Measurements from ENCODE around the gene AFF1. TPM values are rescaled to one million over a fixed set of nuclear protein-coding genes. Genes with fewer than 3 reads are reported as not detected.
"Not testable (repeated sequence)": the region's sequence is repeated elsewhere in the genome, so short reads cannot be mapped to it uniquely, and the experiment has no call there.

The AFF1 gene
- total RNA-seq, 4 donors from 2014 or later = 105 to 152 (median 111) TPM

- H3K9me3 ChIP-seq = no peaks in the 10 kb centered on the region
- no peak for DNase-seq (ENCODE audit: low spot score in 2 of 2)
- WGBS, 2 donors = 88 to 91% methylated on average over 3 of the region's 3 CpGs
- H3K4me1 ChIP-seq = peaks cover 0 to 84% (median 50%) of the 10 kb centered on the region in 4 donors
- H3K27ac ChIP-seq = peak overlapping the region in 2 of 4 donors; percentile 75 to 83
- TF ChIP-seq, protein P1, sequence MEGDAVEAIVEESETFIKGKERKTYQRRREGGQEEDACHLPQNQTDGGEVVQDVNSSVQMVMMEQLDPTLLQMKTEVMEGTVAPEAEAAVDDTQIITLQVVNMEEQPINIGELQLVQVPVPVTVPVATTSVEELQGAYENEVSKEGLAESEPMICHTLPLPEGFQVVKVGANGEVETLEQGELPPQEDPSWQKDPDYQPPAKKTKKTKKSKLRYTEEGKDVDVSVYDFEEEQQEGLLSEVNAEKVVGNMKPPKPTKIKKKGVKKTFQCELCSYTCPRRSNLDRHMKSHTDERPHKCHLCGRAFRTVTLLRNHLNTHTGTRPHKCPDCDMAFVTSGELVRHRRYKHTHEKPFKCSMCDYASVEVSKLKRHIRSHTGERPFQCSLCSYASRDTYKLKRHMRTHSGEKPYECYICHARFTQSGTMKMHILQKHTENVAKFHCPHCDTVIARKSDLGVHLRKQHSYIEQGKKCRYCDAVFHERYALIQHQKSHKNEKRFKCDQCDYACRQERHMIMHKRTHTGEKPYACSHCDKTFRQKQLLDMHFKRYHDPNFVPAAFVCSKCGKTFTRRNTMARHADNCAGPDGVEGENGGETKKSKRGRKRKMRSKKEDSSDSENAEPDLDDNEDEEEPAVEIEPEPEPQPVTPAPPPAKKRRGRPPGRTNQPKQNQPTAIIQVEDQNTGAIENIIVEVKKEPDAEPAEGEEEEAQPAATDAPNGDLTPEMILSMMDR (IDR thresholded peaks at IDR 0.05) = no peak
- TF ChIP-seq EP300 (IDR thresholded peaks at IDR 0.05) (no peak), POLR2A (IDR thresholded peaks at IDR 0.05) (no peak)
- H3K4me3 ChIP-seq = no peak overlapping the region
- H3K36me3 ChIP-seq = no peaks in the 10 kb centered on the region
- H3K27me3 ChIP-seq = no peaks in the 10 kb centered on the region
These were observed 145.7 kb downstream of the AFF1 start for GRCh38 chr4:87080462-87080861.

DNA sequence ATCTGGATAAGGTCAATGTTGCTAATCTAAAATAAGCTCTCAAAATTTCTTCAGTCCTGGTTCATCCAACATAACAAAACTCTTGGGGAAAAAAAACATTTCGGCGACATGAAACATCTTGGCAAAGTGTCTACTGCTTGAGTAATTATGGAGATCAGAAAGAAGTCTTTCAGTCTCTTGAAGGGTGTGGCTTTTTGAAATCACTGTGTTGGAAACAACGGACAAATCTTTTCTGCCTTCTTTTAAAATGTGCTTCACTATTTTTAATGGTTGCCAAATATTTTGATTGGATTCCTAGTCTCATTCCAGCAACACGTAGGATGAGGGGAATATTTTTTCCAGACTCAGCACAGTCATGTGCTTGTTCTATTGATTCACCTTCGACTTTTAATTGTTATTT is 147.0 kb downstream of the AFF1 start:
- 20 to 21% methylated on average over 5 of the region's 5 CpGs for WGBS, 2 donors
- H3K4me3 ChIP-seq = no peak overlapping the region
- H3K27ac ChIP-seq = peak overlapping the region in 3 of 4 donors; percentile 23 to 83 (median 62)
- H3K4me1 ChIP-seq = peaks cover 0 to 70% (median 44%) of the 10 kb centered on the region in 4 donors
- TF ChIP-seq POLR2A (IDR thresholded peaks at IDR 0.05) (no peak), EP300 (IDR thresholded peaks at IDR 0.05) (peak in 1 of 2 donors; percentile 67)
- TF ChIP-seq, protein P1 (IDR thresholded peaks at IDR 0.05) = no peak
- no peak for DNase-seq (ENCODE audit: low spot score in 2 of 2)
- H3K27me3 ChIP-seq = no peaks in the 10 kb centered on the region
- peaks cover 0 to 11% (median 0%) of the 10 kb centered on the region in 3 donors for H3K36me3 ChIP-seq
- H3K9me3 ChIP-seq = no peaks in the 10 kb centered on the region

- not testable (repeated sequence) for H3K27me3 ChIP-seq; H3K4me3 ChIP-seq; DNase-seq (ENCODE audit: low spot score in 2 of 2); H3K9me3 ChIP-seq; H3K27ac ChIP-seq
- peaks cover 0 to 24% (median 4%) of the 10 kb centered on the region in 3 donors for H3K36me3 ChIP-seq
- 96 to 99% methylated on average over 11 of the region's 11 CpGs for WGBS, 2 donors
- H3K4me1 ChIP-seq = peaks cover 0 to 62% (median 13%) of the 10 kb centered on the region in 4 donors
These were observed 150.9 kb downstream of the AFF1 start for GRCh38 chr4:87085732-87086131.

- no peak overlapping the region for H3K4me3 ChIP-seq
- H3K27ac ChIP-seq = no peak overlapping the region
- H3K4me1 ChIP-seq = peaks cover 0 to 57% (median 13%) of the 10 kb centered on the region in 4 donors
- no peaks in the 10 kb centered on the region for H3K27me3 ChIP-seq
- 95 to 96% methylated on average over 12 of the region's 12 CpGs for WGBS, 2 donors
- no peaks in the 10 kb centered on the region for H3K9me3 ChIP-seq
- TF ChIP-seq POLR2A (IDR thresholded peaks at IDR 0.05) = no peak
- H3K36me3 ChIP-seq = peaks cover 0 to 24% (median 4%) of the 10 kb centered on the region in 3 donors
- DNase-seq (ENCODE audit: low spot score in 2 of 2) = no peak
These were observed 151.5 kb downstream of the AFF1 start for GRCh38 chr4:87086143-87086805.

DNA sequence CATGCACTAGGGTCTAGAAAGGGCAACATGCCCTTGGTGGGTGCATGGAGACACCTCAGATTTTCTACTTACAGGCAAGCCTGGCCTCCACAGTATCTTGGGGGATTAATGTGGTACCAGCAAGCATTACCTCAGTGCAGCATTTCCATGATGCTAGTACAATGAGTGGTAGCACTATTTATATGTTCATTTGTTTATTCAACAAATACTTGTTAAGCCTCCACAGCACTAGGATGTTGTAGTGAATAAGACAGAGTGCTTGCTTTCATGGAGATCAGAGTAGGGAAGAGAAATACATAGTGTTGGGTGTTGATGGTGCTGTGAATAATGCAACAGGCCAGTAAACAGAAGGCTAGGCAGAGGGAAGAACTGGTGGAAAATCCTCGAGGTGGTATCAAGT is 152.2 kb downstream of the AFF1 start:
- Histone ChIP-seq H3K27me3 (no peaks in the 10 kb centered on the region), H3K27ac (peak overlapping the region in 1 of 4 donors; percentile 45), H3K4me3 (no peak overlapping the region), H3K4me1 (peaks cover 0 to 54% (median 12%) of the 10 kb centered on the region in 4 donors), H3K9me3 (no peaks in the 10 kb centered on the region), H3K36me3 (peaks cover 0 to 29% (median 8%) of the 10 kb centered on the region in 3 donors)
- WGBS, 2 donors = 38 to 63% methylated on average over 1 of the region's 1 CpG
- TF ChIP-seq, protein P1 (IDR thresholded peaks at IDR 0.05) = no peak
- TF ChIP-seq EP300 (IDR thresholded peaks at IDR 0.05) (no peak), POLR2A (IDR thresholded peaks at IDR 0.05) (no peak)
- no peak for DNase-seq (ENCODE audit: low spot score in 2 of 2)

GRCh38 chr4:87087420-87087819 is 152.6 kb downstream of the AFF1 start:
- TF ChIP-seq, protein P1 (IDR thresholded peaks at IDR 0.05) = no peak
- TF ChIP-seq EP300 (IDR thresholded peaks at IDR 0.05) = no peak
- TF ChIP-seq POLR2A (IDR thresholded peaks at IDR 0.05) = no peak
- peaks cover 0 to 32% (median 8%) of the 10 kb centered on the region in 3 donors for H3K36me3 ChIP-seq
- no peaks in the 10 kb centered on the region for H3K27me3 ChIP-seq
- no peaks in the 10 kb centered on the region for H3K9me3 ChIP-seq
- DNase-seq (ENCODE audit: low spot score in 2 of 2) = no peak
- H3K4me3 ChIP-seq = no peak overlapping the region
- peaks cover 0 to 54% (median 10%) of the 10 kb centered on the region in 4 donors for H3K4me1 ChIP-seq
- H3K27ac ChIP-seq = peak overlapping the region in 1 of 4 donors; percentile 45
- 50 to 75% methylated on average over 1 of the region's 1 CpG for WGBS, 2 donors
